ENCODE data around the gene HSD11B2.

The HSD11B2 gene

GRCh38 chr16:67470359-67470758 is 39.4 kb downstream of the HSD11B2 start:
- in situ Hi-C loops (cut with MboI; ENCODE audit: low sequenced_read_pairs) = no loop called here

GRCh38 chr16:67471758-67472384 is 41.0 kb downstream of the HSD11B2 start:
- in situ Hi-C loops (cut with MboI; ENCODE audit: low sequenced_read_pairs) = no loop called here

- in situ Hi-C loops (cut with MboI; ENCODE audit: low sequenced_read_pairs) = no loop called here
Observed at GRCh38 chr16:67474551-67475455, 43.9 kb downstream of the HSD11B2 start.

- in situ Hi-C loops (cut with MboI; ENCODE audit: low sequenced_read_pairs) = no loop called here
Observed at GRCh38 chr16:67477960-67478554, 47.1 kb downstream of the HSD11B2 start.

- in situ Hi-C loops (cut with MboI; ENCODE audit: low sequenced_read_pairs) = no loop called here
Observed at GRCh38 chr16:67480833-67481560, 50.1 kb downstream of the HSD11B2 start, which contains the start of gene ATP6V0D1. Gene ATP6V0D1 (minus strand): TSS chr16:67481157. CDS start chr16:67481086, 71 bp downstream.

GRCh38 chr16:67481561-67482232 is 50.8 kb downstream of the HSD11B2 start:
- in situ Hi-C loops (cut with MboI; ENCODE audit: low sequenced_read_pairs) = no loop called here

GRCh38 chr16:67482233-67482924 is 51.5 kb downstream of the HSD11B2 start:
- in situ Hi-C loops (cut with MboI; ENCODE audit: low sequenced_read_pairs) = no loop called here

GRCh38 chr16:67483150-67483549 is 52.2 kb downstream of the HSD11B2 start, which contains the start of gene AGRP:
Gene AGRP (minus strand): TSS chr16:67483547. CDS start chr16:67483398, 149 bp downstream.
- in situ Hi-C loops (cut with MboI; ENCODE audit: low sequenced_read_pairs) = no loop called here

- in situ Hi-C loops (cut with MboI; ENCODE audit: low sequenced_read_pairs) = no loop called here
Observed at GRCh38 chr16:67483731-67484525, 53.0 kb downstream of the HSD11B2 start.

GRCh38 chr16:67486805-67487204 is 55.9 kb downstream of the HSD11B2 start:
- in situ Hi-C loops (cut with MboI; ENCODE audit: low sequenced_read_pairs) = no loop called here
